ENCODE results near the gene DAPK2. TPM values are rescaled to one million over a fixed set of nuclear protein-coding genes. Genes with fewer than 3 reads are reported as not detected.

The DAPK2 gene
- total and polyA plus RNA-seq, 7 experiments from 2014 or later: 0.46 to 9.3 (median 4.2) TPM; not detected in 3

DNA sequence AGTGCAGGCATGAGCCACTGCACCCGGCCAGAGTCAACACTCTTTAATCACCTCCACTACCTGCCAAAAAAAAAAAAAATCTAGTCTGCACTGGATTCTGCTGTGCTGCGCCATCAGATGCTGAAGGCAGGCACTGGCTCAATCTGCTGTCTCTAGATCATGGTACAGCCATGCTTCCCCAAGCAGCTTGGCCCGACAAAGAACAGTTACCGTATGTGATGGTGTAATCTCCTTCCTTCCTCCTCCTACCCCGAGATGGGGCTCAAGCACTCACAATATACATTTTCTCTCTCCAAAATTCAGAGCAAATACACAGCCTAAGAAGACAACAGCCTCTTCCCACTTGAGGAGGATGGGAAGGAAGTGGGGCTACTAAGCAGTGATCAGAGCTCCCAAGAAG is 45.1 kb downstream of the DAPK2 start:
- Histone ChIP-seq H3K27me3 (ENCODE audit: control insufficient read depth in 2 of 2, insufficient read depth in 2 of 2, low read length in 2 of 2) (no peaks in the 10 kb centered on the region), H3K27ac (ENCODE audit: low read depth, low read length) (no peak overlapping the region), H3K36me3 (ENCODE audit: control insufficient read depth in 2 of 3, insufficient read depth in 3 of 3, low read length in 3 of 3) (no peaks in the 10 kb centered on the region), H3K4me1 (ENCODE audit: control insufficient read depth in 2 of 2, insufficient read depth in 2 of 2, low read length in 2 of 2) (no peaks in the 10 kb centered on the region), H3K4me3 (ENCODE audit: low read length) (no peak overlapping the region), H3K9me3 (ENCODE audit: control insufficient read depth in 2 of 3, low read length in 3 of 3) (no peaks in the 10 kb centered on the region)
- Mint-ChIP-seq H3K27me3 (peaks cover 0 to 9% (median 8%) of the 10 kb centered on the region in 5 donors), H3K4me3 (no peak overlapping the region), H3K36me3 (peaks cover 0 to 12% (median 0%) of the 10 kb centered on the region in 5 donors), H3K27ac (no peak overlapping the region), H3K9me3 (no peaks in the 10 kb centered on the region), H3K4me1 (peaks cover 3 to 63% (median 10%) of the 10 kb centered on the region in 7 donors)
- ATAC-seq (peak; percentile 70), DNase-seq (no peak)
- POLR2A ChIA-PET: no interaction called here
- CTCF ChIA-PET: interaction anchor here (1.8 kb wide), 1 partner anchor 249 kb away, joined by 4 read pairs; no protein-coding TSS in a partner anchor
- intact Hi-C loops (cut with micrococcal nuclease): no loop called here

- ATAC-seq: no peak
- Mint-ChIP-seq H3K4me1 (peaks cover 3 to 66% (median 10%) of the 10 kb centered on the region in 7 donors), H3K27me3 (peaks cover 0 to 9% (median 8%) of the 10 kb centered on the region in 5 donors), H3K4me3 (no peak overlapping the region), H3K9me3 (no peaks in the 10 kb centered on the region), H3K36me3 (peaks cover 0 to 11% (median 0%) of the 10 kb centered on the region in 5 donors), H3K27ac (no peak overlapping the region)
- H3K9me3 ChIP-seq (ENCODE audit: control insufficient read depth in 2 of 3, low read length in 3 of 3): no peaks in the 10 kb centered on the region
- CTCF ChIA-PET: interaction anchor here (1.2 kb wide), 1 partner anchor 55 kb away, joined by 3 read pairs; no protein-coding TSS in a partner anchor
- intact Hi-C loops (cut with micrococcal nuclease): no loop called here
- H3K4me1 ChIP-seq (ENCODE audit: control insufficient read depth in 2 of 2, insufficient read depth in 2 of 2, low read length in 2 of 2): no peaks in the 10 kb centered on the region
- H3K4me3 ChIP-seq (ENCODE audit: low read length): no peak overlapping the region
- no peaks in the 10 kb centered on the region for H3K27me3 ChIP-seq (ENCODE audit: control insufficient read depth in 2 of 2, insufficient read depth in 2 of 2, low read length in 2 of 2)
- POLR2A ChIA-PET: no interaction called here
- no peaks in the 10 kb centered on the region for H3K36me3 ChIP-seq (ENCODE audit: control insufficient read depth in 2 of 3, insufficient read depth in 3 of 3, low read length in 3 of 3)
- H3K27ac ChIP-seq (ENCODE audit: low read depth, low read length): no peak overlapping the region
- no peak for DNase-seq
These were observed 45.9 kb downstream of the DAPK2 start for GRCh38 chr15:64000183-64000951.

GRCh38 chr15:63999177-63999576 is 47.1 kb downstream of the DAPK2 start:
- Mint-ChIP-seq H3K9me3 (no peaks in the 10 kb centered on the region), H3K27me3 (peaks cover 0 to 9% (median 8%) of the 10 kb centered on the region in 5 donors), H3K27ac (peak overlapping the region in 3 of 9 donors; percentile 21 to 53 (median 52)), H3K4me3 (peak overlapping the region in 1 of 10 donors; percentile 37), H3K4me1 (peaks cover 3 to 57% (median 10%) of the 10 kb centered on the region in 7 donors), H3K36me3 (peaks cover 0 to 4% (median 0%) of the 10 kb centered on the region in 5 donors)
- ChIA-PET POLR2A (no interaction called here), CTCF (interaction anchor here (1.2 kb wide), 1 partner anchor 53 kb away, joined by 3 read pairs; no protein-coding TSS in a partner anchor)
- Histone ChIP-seq H3K36me3 (ENCODE audit: control insufficient read depth in 2 of 3, insufficient read depth in 3 of 3, low read length in 3 of 3) (no peaks in the 10 kb centered on the region), H3K9me3 (ENCODE audit: control insufficient read depth in 2 of 3, low read length in 3 of 3) (no peaks in the 10 kb centered on the region), H3K27me3 (ENCODE audit: control insufficient read depth in 2 of 2, insufficient read depth in 2 of 2, low read length in 2 of 2) (no peaks in the 10 kb centered on the region), H3K4me3 (ENCODE audit: low read length) (no peak overlapping the region), H3K27ac (ENCODE audit: low read depth, low read length) (no peak overlapping the region), H3K4me1 (ENCODE audit: control insufficient read depth in 2 of 2, insufficient read depth in 2 of 2, low read length in 2 of 2) (no peaks in the 10 kb centered on the region)
- no peak for ATAC-seq
- intact Hi-C loops (cut with micrococcal nuclease): no loop called here
- DNase-seq: no peak

DNA sequence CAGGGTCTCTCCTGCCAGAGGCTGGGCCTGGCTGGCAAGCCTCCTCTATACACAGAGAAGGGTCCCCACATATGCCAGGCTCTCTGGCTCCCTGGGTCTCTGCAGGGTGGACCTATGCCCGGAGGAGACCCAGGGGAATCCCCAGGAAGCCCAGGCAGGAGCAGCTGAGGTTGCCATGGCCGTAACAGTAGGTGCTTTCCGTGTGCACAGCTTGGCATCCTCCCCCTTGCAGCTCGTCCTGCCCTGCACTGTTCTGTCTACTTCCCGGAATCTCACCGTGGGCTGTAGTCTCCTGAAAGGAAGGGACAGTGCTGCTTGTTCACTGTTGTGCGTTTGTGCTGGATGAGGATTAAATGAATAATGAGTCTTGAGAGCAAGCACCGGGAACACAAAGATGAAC is 47.8 kb downstream of the DAPK2 start:
- no peaks in the 10 kb centered on the region for H3K27me3 ChIP-seq (ENCODE audit: control insufficient read depth in 2 of 2, insufficient read depth in 2 of 2, low read length in 2 of 2)
- H3K9me3 ChIP-seq (ENCODE audit: control insufficient read depth in 2 of 3, low read length in 3 of 3): no peaks in the 10 kb centered on the region
- Mint-ChIP-seq H3K9me3 (no peaks in the 10 kb centered on the region), H3K4me3 (no peak overlapping the region), H3K27ac (peak overlapping the region in 1 of 9 donors; percentile 21), H3K36me3 (no peaks in the 10 kb centered on the region), H3K4me1 (peaks cover 0 to 52% (median 8%) of the 10 kb centered on the region in 7 donors), H3K27me3 (peaks cover 0 to 9% (median 8%) of the 10 kb centered on the region in 5 donors)
- no peak for DNase-seq
- no peak for ATAC-seq
- H3K27ac ChIP-seq (ENCODE audit: low read depth, low read length): no peak overlapping the region
- no peaks in the 10 kb centered on the region for H3K4me1 ChIP-seq (ENCODE audit: control insufficient read depth in 2 of 2, insufficient read depth in 2 of 2, low read length in 2 of 2)
- ChIA-PET POLR2A (no interaction called here), CTCF (no interaction called here)
- intact Hi-C loops (cut with micrococcal nuclease): no loop called here
- no peaks in the 10 kb centered on the region for H3K36me3 ChIP-seq (ENCODE audit: control insufficient read depth in 2 of 3, insufficient read depth in 3 of 3, low read length in 3 of 3)
- H3K4me3 ChIP-seq (ENCODE audit: low read length): no peak overlapping the region

DNA sequence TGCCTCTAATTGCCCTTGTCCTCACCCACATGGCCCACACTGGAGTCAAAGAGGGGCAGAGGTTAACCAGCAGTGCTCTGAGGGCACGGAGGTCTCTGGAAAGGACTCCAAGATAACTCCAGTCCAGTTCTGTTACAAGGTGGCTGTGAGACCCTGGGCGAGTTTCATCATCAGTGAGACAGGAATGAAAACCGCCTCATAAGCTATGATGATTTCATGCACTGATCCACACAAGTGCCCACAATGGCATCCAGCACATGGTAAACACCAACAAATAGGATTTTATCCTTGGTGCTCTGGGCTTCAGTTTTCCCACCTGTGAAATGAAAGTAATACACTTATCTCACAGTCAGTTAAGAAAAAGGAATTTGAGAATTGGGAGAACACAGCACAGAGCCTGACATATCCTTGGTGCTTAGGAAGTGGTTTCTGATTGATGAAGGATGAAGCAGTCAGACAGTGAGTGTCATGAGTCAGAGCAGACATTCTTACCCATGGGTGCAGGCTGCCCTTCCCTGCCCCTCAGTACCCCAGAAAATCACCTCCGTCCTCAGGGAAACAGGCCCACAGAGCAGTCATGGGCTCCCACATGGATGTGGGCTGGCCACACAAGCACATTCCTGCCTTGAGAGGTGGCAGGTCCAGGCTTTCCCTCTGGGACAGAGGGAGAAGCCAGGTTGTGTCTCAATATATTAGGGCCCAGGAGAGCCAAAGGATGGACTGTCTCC is 48.4 kb downstream of the DAPK2 start:
- Mint-ChIP-seq H3K4me1 (peaks cover 0 to 52% (median 8%) of the 10 kb centered on the region in 7 donors), H3K9me3 (no peaks in the 10 kb centered on the region), H3K36me3 (no peaks in the 10 kb centered on the region), H3K27ac (peak overlapping the region in 2 of 9 donors; percentile 31 to 43), H3K27me3 (peaks cover 0 to 9% (median 6%) of the 10 kb centered on the region in 5 donors), H3K4me3 (peak overlapping the region in 1 of 10 donors; percentile 34)
- H3K9me3 ChIP-seq (ENCODE audit: control insufficient read depth in 2 of 3, low read length in 3 of 3): no peaks in the 10 kb centered on the region
- no peak overlapping the region for H3K4me3 ChIP-seq (ENCODE audit: low read length)
- intact Hi-C loops (cut with micrococcal nuclease): loop anchor here in 1 of 2 donors (1.0 kb wide), 1 partner anchor 27 kb away; no protein-coding TSS in a partner anchor
- no peaks in the 10 kb centered on the region for H3K27me3 ChIP-seq (ENCODE audit: control insufficient read depth in 2 of 2, insufficient read depth in 2 of 2, low read length in 2 of 2)
- ChIA-PET CTCF (no interaction called here), POLR2A (no interaction called here)
- DNase-seq (no peak), ATAC-seq (no peak)
- H3K27ac ChIP-seq (ENCODE audit: low read depth, low read length): no peak overlapping the region
- H3K36me3 ChIP-seq (ENCODE audit: control insufficient read depth in 2 of 3, insufficient read depth in 3 of 3, low read length in 3 of 3): no peaks in the 10 kb centered on the region
- no peaks in the 10 kb centered on the region for H3K4me1 ChIP-seq (ENCODE audit: control insufficient read depth in 2 of 2, insufficient read depth in 2 of 2, low read length in 2 of 2)

- no peak for DNase-seq
- H3K27me3 ChIP-seq (ENCODE audit: control insufficient read depth in 2 of 2, insufficient read depth in 2 of 2, low read length in 2 of 2): no peaks in the 10 kb centered on the region
- Mint-ChIP-seq H3K36me3 (no peaks in the 10 kb centered on the region), H3K27ac (no peak overlapping the region), H3K9me3 (no peaks in the 10 kb centered on the region), H3K27me3 (peaks cover 0 to 9% (median 3%) of the 10 kb centered on the region in 5 donors), H3K4me3 (no peak overlapping the region), H3K4me1 (peaks cover 0 to 60% (median 10%) of the 10 kb centered on the region in 7 donors)
- H3K36me3 ChIP-seq (ENCODE audit: control insufficient read depth in 2 of 3, insufficient read depth in 3 of 3, low read length in 3 of 3): no peaks in the 10 kb centered on the region
- no peak overlapping the region for H3K4me3 ChIP-seq (ENCODE audit: low read length)
- CTCF ChIA-PET: no interaction called here
- no peaks in the 10 kb centered on the region for H3K4me1 ChIP-seq (ENCODE audit: control insufficient read depth in 2 of 2, insufficient read depth in 2 of 2, low read length in 2 of 2)
- intact Hi-C loops (cut with micrococcal nuclease): loop anchor here in 1 of 2 donors (1.0 kb wide), 1 partner anchor 26 kb away; no protein-coding TSS in a partner anchor
- no peaks in the 10 kb centered on the region for H3K9me3 ChIP-seq (ENCODE audit: control insufficient read depth in 2 of 3, low read length in 3 of 3)
- H3K27ac ChIP-seq (ENCODE audit: low read depth, low read length): no peak overlapping the region
- ATAC-seq: no peak
- POLR2A ChIA-PET: no interaction called here
These were observed 49.4 kb downstream of the DAPK2 start for GRCh38 chr15:63996794-63997357.

All from naive thymus-derived CD4-positive, alpha-beta T cell (primary cell).